ENCODE measurements around the gene LPP.

LPP gene

DNA sequence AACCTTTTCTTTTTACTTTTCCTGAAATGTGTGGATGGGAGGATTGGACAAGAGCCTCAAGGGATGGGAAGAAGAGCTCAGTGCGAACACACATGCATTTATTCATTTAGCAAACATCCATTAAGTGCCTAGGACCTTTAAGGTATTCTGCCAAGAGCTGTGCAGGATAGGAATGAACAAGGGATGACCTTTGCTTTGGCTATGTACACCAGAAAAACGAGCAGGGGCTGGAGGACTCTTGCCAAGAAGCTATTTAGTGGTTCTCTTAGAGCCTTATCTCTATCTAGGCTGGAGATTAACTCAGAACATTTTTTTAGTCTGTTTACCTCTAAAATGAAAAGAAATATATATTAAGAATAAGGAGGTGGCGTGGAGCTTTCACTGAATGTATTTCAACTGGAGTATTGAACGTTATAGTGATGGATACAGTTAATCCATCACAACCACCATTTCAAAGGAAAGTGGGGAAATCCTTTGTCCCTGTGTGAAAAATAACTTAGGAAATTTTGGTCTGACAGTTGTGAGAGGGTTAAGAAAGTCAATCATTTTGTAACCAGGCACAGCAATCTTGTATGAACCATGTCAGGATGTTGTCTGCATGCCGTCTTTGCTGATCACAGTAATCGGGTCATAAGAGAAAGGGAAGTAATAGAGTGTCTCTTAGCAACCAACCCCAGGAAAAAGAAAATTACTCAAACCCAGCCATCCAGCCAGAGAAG is 279.0 kb downstream of the LPP start:
- TF ChIP-seq FOXP2 (optimal IDR thresholded peaks at IDR 0.05; ENCODE audit: borderline replicate concordance, extremely low read depth, extremely low read length, insufficient read depth) (no peak), TAF1 (IDR thresholded peaks at IDR 0.05; ENCODE audit: borderline replicate concordance, insufficient read depth, low read length) (no peak), SIN3A (IDR thresholded peaks at IDR 0.05; ENCODE audit: borderline replicate concordance, insufficient read depth, low read length) (no peak), POLR2AphosphoS5 (IDR thresholded peaks at IDR 0.05; ENCODE audit: low read depth, low read length) (no peak)
- TF ChIP-seq, protein P1, sequence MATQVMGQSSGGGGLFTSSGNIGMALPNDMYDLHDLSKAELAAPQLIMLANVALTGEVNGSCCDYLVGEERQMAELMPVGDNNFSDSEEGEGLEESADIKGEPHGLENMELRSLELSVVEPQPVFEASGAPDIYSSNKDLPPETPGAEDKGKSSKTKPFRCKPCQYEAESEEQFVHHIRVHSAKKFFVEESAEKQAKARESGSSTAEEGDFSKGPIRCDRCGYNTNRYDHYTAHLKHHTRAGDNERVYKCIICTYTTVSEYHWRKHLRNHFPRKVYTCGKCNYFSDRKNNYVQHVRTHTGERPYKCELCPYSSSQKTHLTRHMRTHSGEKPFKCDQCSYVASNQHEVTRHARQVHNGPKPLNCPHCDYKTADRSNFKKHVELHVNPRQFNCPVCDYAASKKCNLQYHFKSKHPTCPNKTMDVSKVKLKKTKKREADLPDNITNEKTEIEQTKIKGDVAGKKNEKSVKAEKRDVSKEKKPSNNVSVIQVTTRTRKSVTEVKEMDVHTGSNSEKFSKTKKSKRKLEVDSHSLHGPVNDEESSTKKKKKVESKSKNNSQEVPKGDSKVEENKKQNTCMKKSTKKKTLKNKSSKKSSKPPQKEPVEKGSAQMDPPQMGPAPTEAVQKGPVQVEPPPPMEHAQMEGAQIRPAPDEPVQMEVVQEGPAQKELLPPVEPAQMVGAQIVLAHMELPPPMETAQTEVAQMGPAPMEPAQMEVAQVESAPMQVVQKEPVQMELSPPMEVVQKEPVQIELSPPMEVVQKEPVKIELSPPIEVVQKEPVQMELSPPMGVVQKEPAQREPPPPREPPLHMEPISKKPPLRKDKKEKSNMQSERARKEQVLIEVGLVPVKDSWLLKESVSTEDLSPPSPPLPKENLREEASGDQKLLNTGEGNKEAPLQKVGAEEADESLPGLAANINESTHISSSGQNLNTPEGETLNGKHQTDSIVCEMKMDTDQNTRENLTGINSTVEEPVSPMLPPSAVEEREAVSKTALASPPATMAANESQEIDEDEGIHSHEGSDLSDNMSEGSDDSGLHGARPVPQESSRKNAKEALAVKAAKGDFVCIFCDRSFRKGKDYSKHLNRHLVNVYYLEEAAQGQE (IDR thresholded peaks at IDR 0.05; ENCODE audit: insufficient read depth in 1 of 2, low read depth in 2 of 2, low read length in 2 of 2): no peak

DNA sequence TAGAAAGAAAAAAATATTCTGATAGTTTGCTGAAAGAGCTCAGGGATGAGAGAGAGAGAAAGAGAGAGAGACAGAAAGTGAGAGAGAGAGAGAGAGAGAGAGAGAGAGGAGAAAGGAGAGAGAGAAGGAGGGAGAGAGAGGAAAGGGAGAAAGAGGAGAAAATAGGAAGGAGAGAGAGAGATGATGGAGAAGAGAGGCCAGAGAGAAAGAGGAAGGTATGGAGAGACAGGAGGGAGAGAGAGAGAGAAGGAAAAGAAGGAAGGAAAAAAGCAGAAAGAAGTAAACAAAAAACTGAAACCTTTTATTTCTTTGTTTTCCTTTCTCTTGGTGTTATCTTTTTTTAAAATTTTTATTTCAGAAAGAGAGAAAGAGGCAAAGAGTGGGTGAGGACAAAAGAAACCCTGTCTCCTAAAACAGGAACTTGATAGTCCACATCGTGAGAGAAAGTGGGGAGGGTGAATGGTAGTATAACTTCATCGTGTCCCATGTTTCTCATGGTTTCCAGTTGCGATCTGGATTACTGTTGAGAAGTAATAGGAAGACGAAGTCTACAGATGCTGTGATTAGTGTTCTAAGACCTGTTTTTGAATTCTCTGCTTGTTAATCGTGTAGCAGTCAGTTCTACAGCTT is 279.7 kb downstream of the LPP start:
- TF ChIP-seq POLR2AphosphoS5 (IDR thresholded peaks at IDR 0.05; ENCODE audit: low read depth, low read length) (no peak), FOXP2 (optimal IDR thresholded peaks at IDR 0.05; ENCODE audit: borderline replicate concordance, extremely low read depth, extremely low read length, insufficient read depth) (no peak), SIN3A (IDR thresholded peaks at IDR 0.05; ENCODE audit: borderline replicate concordance, insufficient read depth, low read length) (no peak), TAF1 (IDR thresholded peaks at IDR 0.05; ENCODE audit: borderline replicate concordance, insufficient read depth, low read length) (no peak)
- TF ChIP-seq, protein P1 (IDR thresholded peaks at IDR 0.05; ENCODE audit: insufficient read depth in 1 of 2, low read depth in 2 of 2, low read length in 2 of 2): no peak

DNA sequence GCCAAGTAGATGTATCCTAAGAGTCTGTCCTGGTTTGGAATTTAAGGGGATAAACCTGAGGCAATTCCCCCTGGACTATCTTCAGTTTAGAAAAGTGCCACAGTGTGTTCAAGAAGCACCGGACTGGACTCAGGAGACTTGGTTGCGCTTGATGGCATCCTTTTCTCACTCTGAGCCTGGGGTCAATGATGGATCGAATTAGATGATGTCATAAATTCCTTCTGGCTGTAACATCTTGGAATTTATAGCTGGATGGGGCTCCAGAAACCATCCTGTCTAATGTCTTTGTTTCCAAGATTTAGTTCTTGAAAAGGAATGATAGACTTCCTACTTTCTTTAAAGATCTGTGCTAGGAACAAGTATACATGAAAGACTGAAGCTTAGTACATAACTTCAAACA is 280.6 kb downstream of the LPP start:
- TF ChIP-seq SIN3A (IDR thresholded peaks at IDR 0.05; ENCODE audit: borderline replicate concordance, insufficient read depth, low read length): no peak
- no peak for TF ChIP-seq FOXP2 (optimal IDR thresholded peaks at IDR 0.05; ENCODE audit: borderline replicate concordance, extremely low read depth, extremely low read length, insufficient read depth)
- no peak for TF ChIP-seq TAF1 (IDR thresholded peaks at IDR 0.05; ENCODE audit: borderline replicate concordance, insufficient read depth, low read length)

DNA sequence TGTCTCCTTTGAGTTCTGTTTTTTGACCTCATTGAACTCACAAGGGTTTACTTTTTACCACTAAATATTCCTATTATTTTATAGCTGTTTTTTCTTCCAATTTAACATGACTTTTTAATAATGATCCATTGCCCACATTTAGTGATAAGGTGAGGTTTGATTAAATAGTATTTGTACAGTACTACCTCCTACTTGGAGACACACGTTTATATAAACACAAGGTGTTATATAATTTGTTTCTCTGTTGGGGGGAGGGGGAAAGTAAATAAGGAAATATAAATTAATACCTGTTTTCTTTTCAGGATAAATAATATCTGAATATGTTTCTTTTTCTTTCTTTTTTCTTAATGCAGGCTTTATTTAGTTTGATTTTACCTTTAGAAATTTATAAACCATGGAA is 281.3 kb downstream of the LPP start:
- TF ChIP-seq POLR2AphosphoS5 (IDR thresholded peaks at IDR 0.05; ENCODE audit: low read depth, low read length) (no peak), TAF1 (IDR thresholded peaks at IDR 0.05; ENCODE audit: borderline replicate concordance, insufficient read depth, low read length) (no peak), SIN3A (IDR thresholded peaks at IDR 0.05; ENCODE audit: borderline replicate concordance, insufficient read depth, low read length) (no peak), FOXP2 (optimal IDR thresholded peaks at IDR 0.05; ENCODE audit: borderline replicate concordance, extremely low read depth, extremely low read length, insufficient read depth) (no peak)
- TF ChIP-seq, protein P1 (IDR thresholded peaks at IDR 0.05; ENCODE audit: insufficient read depth in 1 of 2, low read depth in 2 of 2, low read length in 2 of 2): no peak

DNA sequence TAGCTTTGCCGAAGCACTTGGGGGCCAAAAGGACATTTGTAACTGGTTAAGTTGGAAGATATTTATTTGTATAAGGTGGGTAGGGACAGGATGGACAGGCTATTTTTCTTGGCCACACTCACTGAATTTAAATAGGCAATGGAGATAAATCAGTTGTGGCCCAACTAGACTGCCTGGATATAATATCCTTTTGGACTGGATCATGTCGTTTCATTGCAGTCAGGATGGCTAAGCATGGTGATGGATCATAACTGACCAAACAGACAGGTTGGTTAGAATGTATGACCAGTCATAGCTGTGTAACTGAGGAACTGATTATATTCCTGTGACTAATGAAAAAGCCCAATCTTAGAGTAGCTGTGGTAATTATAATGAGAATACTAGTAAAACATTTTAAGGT is 284.0 kb downstream of the LPP start:
- TF ChIP-seq, protein P1 (IDR thresholded peaks at IDR 0.05; ENCODE audit: insufficient read depth in 1 of 2, low read depth in 2 of 2, low read length in 2 of 2): no peak
- TF ChIP-seq FOXP2 (optimal IDR thresholded peaks at IDR 0.05; ENCODE audit: borderline replicate concordance, extremely low read depth, extremely low read length, insufficient read depth) (no peak), SIN3A (IDR thresholded peaks at IDR 0.05; ENCODE audit: borderline replicate concordance, insufficient read depth, low read length) (no peak), TAF1 (IDR thresholded peaks at IDR 0.05; ENCODE audit: borderline replicate concordance, insufficient read depth, low read length) (no peak), POLR2AphosphoS5 (IDR thresholded peaks at IDR 0.05; ENCODE audit: low read depth, low read length) (no peak)
